NCI-H226 (cell line): ENCODE results near the gene ABCA5.
"Not testable (repeated sequence)": the region's sequence is repeated elsewhere in the genome, so short reads cannot be mapped to it uniquely, and the experiment has no call there.

Experiments
- DNase-seq: peaks from one replicate; pipeline ENCODE4 v3.0.0-alpha.2; 2015

Gene ABCA5

GRCh38 chr17:69207151-69207550 is 119.8 kb downstream of the ABCA5 start:
- no peak for DNase-seq

- no peak for DNase-seq
Measured at GRCh38 chr17:69198238-69198637, 128.7 kb downstream of the ABCA5 start.

- DNase-seq: not testable (repeated sequence)
Measured at GRCh38 chr17:69196105-69196653, 130.8 kb downstream of the ABCA5 start.
